GM21515 (cell line): ENCODE data around the gene DDX31.

Experiments used
- ATAC-seq: cut with Tn5 transposase; IDR thresholded peaks from one replicate; pipeline ENCODE4 v1.9.1; 2021; ENCODE audit not compliant: unreplicated experiment

DDX31 gene

DNA sequence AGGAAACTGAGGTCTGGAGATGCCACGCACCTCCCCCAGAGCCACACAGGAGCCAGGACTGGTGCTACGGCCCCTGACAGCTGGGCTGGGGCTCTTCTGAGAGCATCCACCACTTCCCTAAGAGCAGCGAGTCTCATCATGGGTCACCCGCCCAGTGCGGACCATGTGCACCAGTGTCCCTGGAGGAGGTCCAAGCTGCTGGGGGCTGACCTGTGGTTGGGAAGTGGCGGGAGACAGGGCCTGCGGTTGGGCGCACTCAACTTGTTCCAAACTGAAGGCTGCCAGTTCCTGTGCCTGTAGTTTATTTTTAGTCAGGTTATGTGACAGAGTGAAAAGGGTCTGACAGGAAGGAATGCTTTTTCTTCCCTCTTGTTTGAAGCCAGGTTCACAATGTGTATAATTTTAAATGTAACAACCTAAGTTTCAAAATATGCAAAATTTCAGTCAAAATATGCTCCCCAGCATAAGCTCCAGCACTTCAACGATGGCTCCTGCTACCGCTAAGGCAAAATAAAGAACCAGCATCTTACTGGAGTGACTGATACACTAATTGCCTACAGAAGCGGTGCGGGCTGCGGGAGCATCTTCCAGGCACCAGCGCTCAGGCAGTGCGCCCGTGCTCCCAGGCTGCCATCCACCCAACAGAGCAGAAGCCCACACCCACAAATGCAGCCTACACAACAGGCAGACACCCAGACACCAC, 72.6 kb downstream of the DDX31 start:
- ATAC-seq = no peak

GRCh38 chr9:132596200-132596599, 73.6 kb downstream of the DDX31 start:
- no peak for ATAC-seq

DNA sequence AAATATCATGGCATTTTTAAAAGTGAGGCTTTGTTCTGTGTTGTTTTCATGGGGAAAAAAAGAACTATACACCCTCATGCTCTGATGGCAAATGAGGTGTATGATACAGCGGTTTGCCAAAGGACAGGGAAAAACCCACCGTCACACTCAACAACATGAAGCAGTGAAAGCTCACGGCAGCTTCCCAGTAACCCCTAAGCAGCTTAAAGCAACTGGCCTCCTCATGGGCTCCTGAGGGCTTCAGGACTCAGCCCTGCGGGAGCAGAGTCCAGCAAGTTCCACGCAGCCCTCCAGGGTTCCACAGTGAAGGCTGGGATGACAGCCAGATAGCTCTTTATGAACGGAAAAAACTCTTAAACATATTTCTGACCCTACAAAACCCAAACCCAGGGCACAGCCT, 74.5 kb downstream of the DDX31 start:
- no peak for ATAC-seq

- no peak for ATAC-seq
Observed at GRCh38 chr9:132594412-132594811, 75.4 kb downstream of the DDX31 start.

DNA sequence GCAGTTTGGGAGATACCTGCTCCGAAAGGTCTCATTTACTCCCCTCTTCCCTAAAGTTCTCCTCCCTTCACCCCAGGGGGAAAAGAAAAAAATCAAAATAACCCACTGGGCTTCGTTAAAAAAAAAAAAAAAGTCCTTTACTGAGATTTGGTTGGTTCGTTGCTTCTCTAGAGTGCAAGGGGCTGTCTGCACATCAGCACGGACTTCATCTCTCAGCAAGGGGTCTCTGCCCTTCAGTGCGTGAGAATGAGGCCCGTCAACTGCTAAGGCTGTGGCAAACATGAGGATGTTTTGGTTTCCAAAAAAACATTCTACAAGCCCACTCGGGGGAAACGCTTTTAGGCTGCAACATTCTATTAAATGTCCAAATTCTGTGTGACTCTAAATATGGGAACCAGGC, 77.3 kb downstream of the DDX31 start:
- ATAC-seq = no peak

DNA sequence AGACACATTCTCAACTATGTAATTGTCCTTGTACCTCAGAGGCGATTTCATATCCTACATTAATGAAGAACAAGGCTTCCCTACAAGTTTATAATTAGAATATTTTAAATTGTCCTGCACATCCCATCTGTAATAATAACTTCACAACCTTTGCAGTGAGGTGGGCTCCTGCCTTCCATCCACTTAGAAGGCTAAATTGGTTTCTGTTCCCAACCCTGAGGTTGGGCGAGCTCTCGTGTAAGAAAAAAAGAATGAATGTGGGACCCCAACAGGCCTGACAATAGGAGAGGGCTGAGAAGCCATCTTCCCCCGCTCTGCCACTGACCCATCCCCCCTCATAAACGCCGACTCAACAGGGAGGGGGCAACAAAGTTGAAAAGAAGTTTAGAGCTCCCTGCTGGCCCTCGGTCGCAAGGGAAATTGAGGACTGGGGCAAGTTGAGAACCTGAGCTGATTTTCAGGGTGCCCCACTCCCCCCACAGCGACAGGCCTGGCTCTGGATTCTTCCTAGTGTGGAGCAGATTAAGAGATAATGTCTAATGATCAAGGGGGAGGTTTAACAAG, 78.0 kb downstream of the DDX31 start:
- no peak for ATAC-seq

GRCh38 chr9:132591244-132591643, 78.5 kb downstream of the DDX31 start:
- no peak for ATAC-seq

- ATAC-seq = no peak
Observed at GRCh38 chr9:132590318-132591182, 79.2 kb downstream of the DDX31 start.

DNA sequence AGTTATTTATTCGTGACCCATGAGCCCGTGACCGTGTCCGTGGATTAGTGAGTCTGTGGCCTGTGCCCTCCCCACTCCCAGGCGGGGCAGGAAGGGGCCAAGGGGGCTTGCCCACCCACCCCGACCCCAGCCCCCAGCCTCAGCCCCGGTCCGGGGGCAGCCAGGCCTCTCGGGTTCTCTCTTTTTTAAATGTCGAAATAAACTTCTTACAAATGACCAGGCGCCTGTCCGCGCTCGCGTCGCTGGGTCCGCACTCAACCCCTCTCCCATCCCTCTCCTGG, 79.8 kb downstream of the DDX31 start:
- no peak for ATAC-seq

DNA sequence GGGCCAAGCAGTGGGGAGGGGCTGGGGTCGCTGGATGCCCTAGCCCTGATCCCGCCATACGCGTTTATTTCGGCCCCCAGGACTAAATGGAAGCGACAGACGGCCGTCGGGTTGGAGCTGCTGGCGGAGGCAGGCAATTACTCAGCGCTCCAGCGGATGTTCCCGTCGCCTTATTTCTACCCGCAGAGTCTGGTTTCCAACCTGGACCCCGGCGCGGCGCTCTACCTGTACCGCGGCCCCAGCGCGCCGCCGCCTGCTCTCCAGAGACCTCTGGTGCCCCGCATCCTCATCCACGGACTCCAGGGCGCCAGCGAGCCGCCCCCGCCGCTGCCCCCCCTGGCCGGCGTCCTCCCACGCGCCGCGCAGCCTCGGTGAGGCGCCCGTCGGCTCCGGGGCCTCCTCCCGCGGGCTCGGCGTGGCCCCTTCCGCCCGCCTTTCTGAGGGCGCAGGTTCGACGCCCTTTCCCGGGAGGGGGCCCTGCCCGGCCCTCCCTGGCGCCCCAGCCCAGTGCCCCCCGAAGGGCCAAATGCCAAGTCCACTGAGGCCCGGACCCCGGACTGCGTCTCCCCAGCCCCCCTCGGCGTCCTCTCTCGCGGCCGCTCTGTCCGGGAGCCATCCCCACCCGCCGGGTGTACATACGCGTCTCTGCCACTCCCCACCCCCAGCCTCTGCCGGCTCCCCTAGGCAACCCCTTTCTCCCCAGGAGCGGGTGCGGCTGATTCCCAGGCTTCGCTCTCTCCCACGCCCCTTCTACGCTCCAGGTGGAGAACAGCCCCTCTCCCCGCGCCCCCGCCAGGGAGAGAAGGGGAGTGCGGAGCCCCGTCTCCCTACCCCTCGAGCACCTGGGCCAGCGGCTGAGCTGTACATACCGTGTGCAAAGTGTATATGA, 80.4 kb downstream of the DDX31 start:
- ATAC-seq = no peak

DNA sequence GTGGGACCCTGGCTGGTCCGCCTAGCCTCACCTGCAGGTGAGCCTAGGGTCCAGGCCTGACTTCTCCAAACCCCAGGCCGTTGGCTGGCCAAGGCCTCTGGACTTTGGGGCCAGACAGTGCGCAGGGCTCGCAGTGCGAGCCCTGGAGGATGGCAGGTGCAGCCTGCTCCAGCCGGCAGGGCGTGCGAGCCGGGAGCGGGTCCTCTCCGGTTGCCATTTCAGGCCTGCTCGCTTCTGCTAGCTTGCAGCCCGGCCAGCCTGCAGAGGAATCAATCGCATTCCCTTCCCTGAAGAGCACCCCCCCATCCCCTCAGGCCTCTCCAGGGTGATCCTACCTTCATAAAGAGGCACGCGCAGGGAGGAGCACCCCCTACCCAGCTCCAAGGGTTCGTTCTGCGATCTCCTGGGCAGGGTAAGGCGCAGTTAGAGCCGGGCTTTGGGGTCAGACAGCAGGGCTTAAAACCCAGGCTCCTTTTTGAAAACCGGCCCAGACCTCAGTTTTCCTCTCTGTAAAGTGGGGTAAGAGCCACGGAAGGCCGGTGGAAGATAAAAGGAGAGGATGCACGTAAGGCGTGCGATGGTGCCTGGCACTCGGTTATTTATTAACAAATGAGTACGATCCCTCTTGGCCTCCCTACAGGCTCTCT, 81.2 kb downstream of the DDX31 start:
- ATAC-seq = no peak

DNA sequence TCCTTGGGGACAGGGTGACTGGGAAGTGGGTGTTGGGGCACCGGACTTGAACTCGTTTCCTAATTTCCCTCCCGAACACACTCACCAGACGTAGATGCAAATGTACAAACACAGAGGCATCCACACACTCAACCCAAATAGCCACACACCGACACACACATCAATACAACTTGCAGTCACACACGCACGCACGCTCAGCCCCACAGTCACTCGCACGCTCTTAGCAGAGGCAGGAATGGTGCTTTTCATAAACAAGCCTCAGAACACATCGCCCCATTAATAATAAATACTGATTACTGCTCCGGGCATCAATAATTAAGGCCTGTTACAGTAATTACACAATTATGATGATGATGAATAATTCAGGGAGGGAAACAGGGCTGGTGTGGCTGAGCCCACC, 81.7 kb downstream of the DDX31 start:
- no peak for ATAC-seq

GRCh38 chr9:132587592-132587955, 82.2 kb downstream of the DDX31 start:
- ATAC-seq = no peak

DNA sequence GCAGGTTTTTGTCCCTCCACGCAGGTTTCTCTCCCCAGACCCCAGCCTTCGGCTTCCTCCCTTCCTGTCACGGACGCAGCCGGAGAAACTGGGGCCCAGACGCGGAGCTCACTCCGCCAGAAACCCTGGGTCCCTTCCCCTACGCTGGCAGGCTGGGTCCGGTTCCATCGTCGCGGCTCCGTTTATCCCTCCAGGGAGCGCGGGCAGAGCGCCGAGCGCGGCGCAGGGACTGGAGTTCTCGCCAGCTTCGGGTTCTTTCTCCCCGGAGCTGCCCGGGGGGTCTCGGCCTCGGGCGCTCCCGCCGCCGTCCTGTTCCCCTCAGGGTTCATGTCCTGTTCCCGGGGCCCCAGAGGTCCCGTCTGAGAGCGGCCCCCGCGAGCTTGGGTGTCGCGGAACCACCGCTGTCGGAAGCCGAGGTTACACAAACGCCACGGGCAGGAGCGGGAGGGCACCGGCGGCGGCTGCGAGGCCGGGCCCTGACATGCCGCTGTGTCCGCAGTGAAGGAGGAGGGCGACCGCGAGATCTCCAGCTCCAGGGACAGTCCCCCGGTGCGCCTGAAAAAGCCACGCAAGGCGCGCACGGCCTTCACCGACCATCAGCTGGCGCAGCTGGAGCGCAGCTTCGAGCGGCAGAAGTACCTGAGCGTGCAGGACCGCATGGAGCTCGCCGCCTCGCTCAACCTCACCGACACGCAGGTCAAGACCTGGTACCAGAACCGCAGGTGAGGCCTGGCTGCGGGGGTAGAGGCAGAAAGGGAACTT, 82.8 kb downstream of the DDX31 start:
- no peak for ATAC-seq

GRCh38 chr9:132585954-132586829, 83.6 kb downstream of the DDX31 start:
- ATAC-seq = no peak

DNA sequence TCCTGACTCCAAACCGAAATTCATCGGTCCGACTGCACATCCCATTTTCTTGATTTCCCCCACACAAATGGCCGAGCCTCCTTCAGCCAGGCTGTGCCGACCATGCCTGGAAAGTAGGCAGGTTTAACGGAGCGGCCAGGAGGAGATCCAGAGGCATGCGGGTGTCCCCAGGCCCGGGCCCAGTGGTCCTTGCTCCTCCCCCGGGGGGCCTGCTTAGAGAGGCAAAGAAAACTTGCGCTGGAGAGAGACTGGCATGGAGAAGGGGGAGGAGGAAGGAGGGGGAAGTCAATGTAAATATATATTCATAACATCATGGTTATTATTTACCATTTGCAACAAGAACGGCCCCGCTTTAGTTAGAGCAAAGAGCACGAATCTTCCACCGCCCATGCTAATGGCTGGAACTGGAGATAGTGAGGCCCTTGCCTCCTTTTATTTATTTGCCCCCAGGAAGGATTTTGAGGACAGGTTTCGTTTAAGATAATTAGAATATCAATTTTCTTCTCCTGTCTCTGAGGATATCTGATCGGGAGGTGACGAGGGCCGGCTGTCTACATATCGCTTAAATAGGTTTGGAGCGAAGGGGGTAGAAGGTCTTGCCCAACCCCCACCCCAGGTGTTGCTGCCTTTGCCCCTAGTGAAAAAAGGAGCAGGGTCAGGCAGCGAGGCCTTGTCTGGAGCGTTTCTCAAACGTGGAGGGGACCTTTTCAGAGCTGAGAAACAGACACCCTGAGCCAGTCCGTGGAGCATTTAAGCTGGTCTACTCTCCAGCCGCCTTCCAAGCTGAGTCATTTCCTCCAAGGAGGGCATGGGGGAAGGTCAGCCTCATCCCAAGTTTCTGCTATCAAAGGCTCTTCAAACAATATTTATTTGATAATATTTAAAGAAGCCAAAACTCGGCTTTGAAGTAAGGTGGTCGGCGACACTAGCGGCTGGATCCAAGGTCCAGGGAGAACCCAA, 84.9 kb downstream of the DDX31 start:
- ATAC-seq = no peak

- no peak for ATAC-seq
Observed at GRCh38 chr9:132583584-132584304, 86.0 kb downstream of the DDX31 start.
